Measurements from ENCODE around the gene CPNE5.

CPNE5 gene

GRCh38 chr6:36833182-36833789 is 6.0 kb downstream of the CPNE5 start:
- no peak for DNase-seq

- no peak for DNase-seq
Measured at GRCh38 chr6:36832313-36832712, 6.9 kb downstream of the CPNE5 start.

GRCh38 chr6:36830577-36830976 is 8.7 kb downstream of the CPNE5 start:
- no peak for DNase-seq

GRCh38 chr6:36829919-36830544 is 9.2 kb downstream of the CPNE5 start:
- DNase-seq, result no peak

- DNase-seq, result no peak
Measured at GRCh38 chr6:36827261-36828079, 11.8 kb downstream of the CPNE5 start.

- no peak for DNase-seq
Measured at GRCh38 chr6:36826520-36827227, 12.6 kb downstream of the CPNE5 start.

GRCh38 chr6:36825994-36826393 is 13.2 kb downstream of the CPNE5 start:
- no peak for DNase-seq

GRCh38 chr6:36825452-36825851 is 13.8 kb downstream of the CPNE5 start:
- no peak for DNase-seq

GRCh38 chr6:36824253-36824652 is 15.0 kb downstream of the CPNE5 start:
- no peak for DNase-seq

GRCh38 chr6:36823421-36824096 is 15.7 kb downstream of the CPNE5 start:
- no peak for DNase-seq

GRCh38 chr6:36822506-36823269 is 16.6 kb downstream of the CPNE5 start:
- no peak for DNase-seq

- no peak for DNase-seq
Measured at GRCh38 chr6:36821581-36822335, 17.5 kb downstream of the CPNE5 start.

GRCh38 chr6:36820700-36821580 is 18.3 kb downstream of the CPNE5 start:
- DNase-seq, result no peak

- DNase-seq, result no peak
Measured at GRCh38 chr6:36818756-36819155, 20.5 kb downstream of the CPNE5 start.

- DNase-seq, result no peak
Measured at GRCh38 chr6:36817847-36818246, 21.4 kb downstream of the CPNE5 start.

- no peak for DNase-seq
Measured at GRCh38 chr6:36817176-36817817, 21.9 kb downstream of the CPNE5 start.

GRCh38 chr6:36815962-36816735 is 23.1 kb downstream of the CPNE5 start:
- no peak for DNase-seq

- DNase-seq, result no peak
Measured at GRCh38 chr6:36814249-36814648, 25.0 kb downstream of the CPNE5 start.

- no peak for DNase-seq
Measured at GRCh38 chr6:36813526-36813925, 25.7 kb downstream of the CPNE5 start.

All from NK-92 treated with Interleukin-12 subunit alpha and Interleukin-12 subunit beta, amount 100 ng/mL, for 24 hours (cell line).